H9 (cell line): ENCODE results near the gene CORO7. TPM values are rescaled to one million over a fixed set of nuclear protein-coding genes. Genes with fewer than 3 reads are reported as not detected.
A peak's percentile ranks its signal among the peaks of the same experiment; 100 is the strongest.

Experiments
- DNase-seq: peaks from one replicate; pipeline ENCODE4 v3.0.0-alpha.2; 2017
- H2AFZ ChIP-seq: one replicate; pipeline ENCODE4 v1.6.1; 2013; ENCODE audit warnings: mild to moderate bottlenecking, low read length, control low read depth, moderate library complexity
- H2AK5ac ChIP-seq: 2 replicates; pipeline ENCODE4 v1.6.1; 2013; ENCODE audit warnings: low read length, control low read depth, mixed read lengths; ENCODE audit not compliant: insufficient read length
- H2BK120ac ChIP-seq: one replicate; pipeline ENCODE4 v1.6.1; 2013; ENCODE audit warnings: low read depth, mild to moderate bottlenecking, low read length, control low read depth, inconsistent platforms; ENCODE audit not compliant: poor library complexity, severe bottlenecking
- H2BK12ac ChIP-seq: 2 replicates; pipeline ENCODE4 v1.6.1; 2013; ENCODE audit warnings: low read length, control low read depth, mixed read lengths, low read depth; ENCODE audit not compliant: insufficient read length
- H2BK15ac ChIP-seq: 2 replicates; pipeline ENCODE4 v1.6.1; 2013; ENCODE audit warnings: low read depth, low read length, control low read depth
- H2BK20ac ChIP-seq: one replicate; pipeline ENCODE4 v1.6.1; 2013; ENCODE audit warnings: low read depth, mild to moderate bottlenecking, low read length, control low read depth, inconsistent platforms; ENCODE audit not compliant: poor library complexity, severe bottlenecking
- H2BK5ac ChIP-seq: 2 replicates; pipeline ENCODE4 v1.6.1; 2013; ENCODE audit warnings: low read length, control low read depth, mixed read lengths; ENCODE audit not compliant: insufficient read length
- H3K14ac ChIP-seq: 2 replicates; pipeline ENCODE4 v1.6.1; 2013; ENCODE audit warnings: low read length, control low read depth; ENCODE audit not compliant: insufficient read depth
- H3K18ac ChIP-seq: 2 replicates; pipeline ENCODE4 v1.6.1; 2013; ENCODE audit warnings: low read depth, mild to moderate bottlenecking, mixed read lengths, low read length, control low read depth; ENCODE audit not compliant: insufficient read length
- H3K23ac ChIP-seq: 2 replicates; pipeline ENCODE4 v1.6.1; 2013; ENCODE audit warnings: low read length, control low read depth, mixed read lengths, low read depth; ENCODE audit not compliant: insufficient read length
- H3K23me2 ChIP-seq: 2 replicates; pipeline ENCODE4 v1.6.1; 2013; ENCODE audit warnings: low read depth, mild to moderate bottlenecking, mixed read lengths, low read length, control low read depth; ENCODE audit not compliant: insufficient read length, poor library complexity, severe bottlenecking
- H3K27ac ChIP-seq: 2 replicates; pipeline ENCODE4 v1.5.1; 2013; ENCODE audit warnings: low read length, control low read depth, mixed read lengths, low read depth; ENCODE audit not compliant: insufficient read length
- H3K27me3 ChIP-seq: 2 replicates; pipeline ENCODE4 v1.6.1; 2013; ENCODE audit warnings: low read length, control low read depth, inconsistent platforms; ENCODE audit not compliant: insufficient read depth
- H3K4ac ChIP-seq: 2 replicates; pipeline ENCODE4 v1.6.1; 2013; ENCODE audit warnings: low read depth, mild to moderate bottlenecking, control low read depth, inconsistent platforms, low read length, moderate library complexity
- H3K4me1 ChIP-seq: 2 replicates; pipeline ENCODE4 v1.6.1; 2013; ENCODE audit warnings: low read length, control low read depth, inconsistent platforms; ENCODE audit not compliant: insufficient read depth
- H3K4me2 ChIP-seq: 2 replicates; pipeline ENCODE4 v1.6.1; 2013; ENCODE audit warnings: low read length, control low read depth, mixed read lengths; ENCODE audit not compliant: insufficient read length, insufficient read depth
- H3K56ac ChIP-seq: 2 replicates; pipeline ENCODE4 v1.6.1; 2013; ENCODE audit warnings: low read depth, mild to moderate bottlenecking, mixed read lengths, low read length, control low read depth; ENCODE audit not compliant: insufficient read length
- H3K79me1 ChIP-seq: 2 replicates; pipeline ENCODE4 v1.6.1; 2013; ENCODE audit warnings: low read depth, mild to moderate bottlenecking, moderate library complexity, low read length, control low read depth, inconsistent platforms; ENCODE audit not compliant: insufficient read depth, poor library complexity, severe bottlenecking
- H3K79me2 ChIP-seq: 2 replicates; pipeline ENCODE4 v1.6.1; 2013; ENCODE audit warnings: low read length, control low read depth, inconsistent platforms; ENCODE audit not compliant: insufficient read depth
- H3K9ac ChIP-seq: 2 replicates; pipeline ENCODE4 v1.6.1; 2013; ENCODE audit warnings: low read length, control low read depth, mixed read lengths; ENCODE audit not compliant: insufficient read length; ENCODE audit errors: extremely low read depth
- H3K9me3 ChIP-seq: one replicate; pipeline ENCODE4 v1.6.1; 2013; ENCODE audit warnings: low read depth, low read length, inconsistent platforms; ENCODE audit not compliant: control insufficient read depth
- H3T11ph ChIP-seq: one replicate; pipeline ENCODE4 v1.6.1; 2013; ENCODE audit warnings: mild to moderate bottlenecking, low read length, control low read depth, inconsistent platforms
- H4K20me1 ChIP-seq: one replicate; pipeline ENCODE4 v1.6.1; 2013; ENCODE audit not compliant: control insufficient read depth, insufficient read length, insufficient read depth
- H4K5ac ChIP-seq: 2 replicates; pipeline ENCODE4 v1.6.1; 2013; ENCODE audit warnings: low read depth, mild to moderate bottlenecking, mixed read lengths, low read length, control low read depth; ENCODE audit not compliant: insufficient read length
- H4K8ac ChIP-seq: replicated peaks from 2 replicates; pipeline ENCODE4 v1.6.1; 2013; ENCODE audit warnings: low read length, control low read depth, mixed read lengths, low read depth; ENCODE audit not compliant: insufficient read length
- H4K91ac ChIP-seq: 2 replicates; pipeline ENCODE4 v1.6.1; 2013; ENCODE audit warnings: low read depth, mild to moderate bottlenecking, moderate library complexity, mixed read lengths, low read length, control low read depth; ENCODE audit not compliant: insufficient read length
- H3K27ac Mint-ChIP-seq, 3 experiments: 2 replicates in 2 of 3; 3 replicates in 1 of 3; pipeline ENCODE4 v1.8.0; 2020 to 2021; ENCODE audit warnings: mixed read lengths in 3 of 3, mild to moderate bottlenecking in 1 of 3, moderate library complexity in 1 of 3
- H3K27me3 Mint-ChIP-seq: 2 replicates; pipeline ENCODE4 v1.8.0; 2021; ENCODE audit warnings: low read depth, mild to moderate bottlenecking, moderate library complexity, mixed read lengths
- H3K36me3 Mint-ChIP-seq, 3 experiments: 2 replicates in 2 of 3; 3 replicates in 1 of 3; pipeline ENCODE4 v1.8.0; 2020 to 2021; ENCODE audit warnings: low read depth in 3 of 3, mixed read lengths in 3 of 3; ENCODE audit not compliant: insufficient read depth in 1 of 3
- H3K4me1 Mint-ChIP-seq, 2 experiments: 2 replicates each; pipeline ENCODE4 v1.8.0; 2020; ENCODE audit warnings: mixed read lengths in 2 of 2
- H3K4me3 Mint-ChIP-seq, 2 experiments: 2 replicates in 1 of 2; 3 replicates in 1 of 2; pipeline ENCODE4 v1.8.0; 2020 to 2021; ENCODE audit warnings: mild to moderate bottlenecking in 2 of 2, mixed read lengths in 2 of 2, moderate library complexity in 1 of 2
- H3K9me3 Mint-ChIP-seq, 2 experiments: 2 replicates in 1 of 2; 3 replicates in 1 of 2; pipeline ENCODE4 v1.8.0; 2020; ENCODE audit warnings: mild to moderate bottlenecking in 2 of 2, mixed read lengths in 2 of 2, moderate library complexity in 1 of 2
- CTCF ChIP-seq: fragments of 200-600 bp; sonication (generic); conservative IDR thresholded peaks from 3 replicates; pipeline ENCODE4 v1.8.0; 2021; ENCODE audit warnings: antibody characterized with exemption, mild to moderate bottlenecking
- WGBS: extraction: QIAGEN DNeasy Blood & Tissue Kit; methylation state at CpG from one replicate; pipeline ENCODE4 v1.1.7; 2013; ENCODE audit warnings: missing lambda C conversion rate, low lambda C conversion rate, mixed read lengths; ENCODE audit not compliant: insufficient read length; ENCODE audit errors: extremely low coverage; 5-methylcytosine and 5-hydroxymethylcytosine counted together
- total RNA-seq: library from RNA; stranded (reverse); gene quantifications from 2 replicates; pipeline ENCODE4 v1.2.1, GENCODE V29; 2021

CORO7 gene
- total RNA-seq, 1 experiment from 2014 or later, result 38.4 TPM

GRCh38 chr16:4376893-4377572, 39.4 kb downstream of the CORO7 start:
- Histone ChIP-seq H3K4ac (no peak overlapping the region), H4K91ac (no peak overlapping the region), H4K8ac (no peak overlapping the region), H3K23me2 (no peaks in the 10 kb centered on the region), H3K9ac (no peak overlapping the region), H3K23ac (no peak overlapping the region), H3K79me2 (peaks cover 1% of the 10 kb centered on the region; the same call in 1 of the 2 replicates), H3K18ac (peak overlapping the region; percentile 21), H3K4me1 (peaks cover 11% of the 10 kb centered on the region; the same call in 1 of the 2 replicates), H3K14ac (peak overlapping the region; percentile 69), H3T11ph (no peak overlapping the region), H3K56ac (no peak overlapping the region), H2BK12ac (no peak overlapping the region), H4K5ac (no peak overlapping the region), H2BK20ac (no peak overlapping the region), H2AK5ac (no peak overlapping the region), H2BK120ac (no peak overlapping the region), H2BK5ac (no peak overlapping the region), H2AFZ (no peak overlapping the region), H4K20me1 (no peaks in the 10 kb centered on the region), H2BK15ac (no peak overlapping the region), H3K9me3 (no peaks in the 10 kb centered on the region), H3K79me1 (no peaks in the 10 kb centered on the region), H3K27me3 (no peaks in the 10 kb centered on the region), H3K27ac (no peak overlapping the region), H3K4me2 (no peak overlapping the region)
- DNase-seq, result no peak
- no CpG with 5 or more reads among the region's 27 CpGs for WGBS
- Mint-ChIP-seq H3K4me1 (peaks cover 34 to 60% of the 10 kb centered on the region in 2 experiments), H3K9me3 (no peaks in the 10 kb centered on the region), H3K27ac (peak overlapping the region in 2 of 3 experiments; percentile 77 to 85; a peak in 5 of 7 replicates), H3K4me3 (peak overlapping the region in 1 of 2 experiments; percentile 29; a peak in 1 of 5 replicates), H3K27me3 (no peaks in the 10 kb centered on the region), H3K36me3 (peaks cover 0 to 3% (median 3%) of the 10 kb centered on the region in 3 experiments; a peak in 1 of 7 replicates)
- no peak for TF ChIP-seq CTCF
